Measurements from ENCODE around the gene CCDC74B.
"Not testable (repeated sequence)": the region's sequence is repeated elsewhere in the genome, so short reads cannot be mapped to it uniquely, and the experiment has no call there.

The CCDC74B gene

GRCh38 chr2:130145006-130145414 is at the start of gene CCDC74B:
Gene CCDC74B, minus strand, starts transcription at chr2:130145112. Its CDS starts 116 bp downstream, at chr2:130144996.
- in situ Hi-C loops (cut with HindIII; ENCODE audit: low pct_ligation_motif_present, low pct_unique_long_range_greater_than_20kb, low sequenced_read_pairs) = not testable (repeated sequence)
- DNase-seq = peak; percentile 51

- in situ Hi-C loops (cut with HindIII; ENCODE audit: low pct_ligation_motif_present, low pct_unique_long_range_greater_than_20kb, low sequenced_read_pairs); DNase-seq: not testable (repeated sequence)
Observed at GRCh38 chr2:130193824-130194223, 48.9 kb upstream of the CCDC74B start.

DNA sequence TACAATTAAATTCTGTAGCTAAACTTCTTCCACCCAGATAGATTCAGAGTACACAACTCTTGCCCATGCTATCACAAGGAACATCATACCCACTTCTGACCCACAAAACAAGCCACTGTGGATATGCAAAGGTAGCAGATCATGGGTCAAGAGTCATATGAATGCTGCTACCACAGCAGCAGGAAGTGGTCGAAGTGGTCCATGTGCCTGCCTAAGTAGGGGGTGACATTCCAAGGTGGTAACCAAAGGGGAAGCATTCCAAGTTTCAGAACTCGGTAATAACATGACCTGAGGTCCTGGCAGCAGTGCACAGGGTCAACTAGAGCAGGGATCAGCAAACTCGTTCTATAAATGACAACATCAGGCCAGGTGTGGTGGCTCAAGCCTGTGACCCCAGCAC is 47.5 kb upstream of the CCDC74B start:
- in situ Hi-C loops (cut with HindIII; ENCODE audit: low pct_ligation_motif_present, low pct_unique_long_range_greater_than_20kb, low sequenced_read_pairs) = not testable (repeated sequence)
- peak; percentile 7 for DNase-seq

DNA sequence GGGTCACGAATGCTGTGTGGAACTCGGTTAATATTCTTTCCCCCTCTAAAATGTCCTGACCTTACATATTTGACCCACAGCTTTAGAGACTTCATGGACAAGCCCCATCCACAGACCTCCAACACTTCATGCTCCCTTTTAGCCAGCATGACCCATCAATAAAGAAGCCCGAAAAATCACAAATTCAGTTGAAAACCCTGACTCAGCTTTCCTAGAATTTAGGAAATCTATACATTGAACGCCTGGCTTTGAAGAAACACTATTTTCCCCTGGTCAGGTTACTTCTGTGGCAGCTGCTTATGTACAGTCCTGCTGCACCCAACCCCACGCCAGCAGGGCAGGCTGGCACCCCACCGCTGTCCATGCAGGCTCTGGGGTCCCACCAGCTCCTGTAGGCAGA is 46.4 kb upstream of the CCDC74B start:
- DNase-seq; in situ Hi-C loops (cut with HindIII; ENCODE audit: low pct_ligation_motif_present, low pct_unique_long_range_greater_than_20kb, low sequenced_read_pairs): not testable (repeated sequence)

- DNase-seq = no peak
- in situ Hi-C loops (cut with HindIII; ENCODE audit: low pct_ligation_motif_present, low pct_unique_long_range_greater_than_20kb, low sequenced_read_pairs) = no loop called here
Observed at GRCh38 chr2:130190237-130190636, 45.3 kb upstream of the CCDC74B start.

DNA sequence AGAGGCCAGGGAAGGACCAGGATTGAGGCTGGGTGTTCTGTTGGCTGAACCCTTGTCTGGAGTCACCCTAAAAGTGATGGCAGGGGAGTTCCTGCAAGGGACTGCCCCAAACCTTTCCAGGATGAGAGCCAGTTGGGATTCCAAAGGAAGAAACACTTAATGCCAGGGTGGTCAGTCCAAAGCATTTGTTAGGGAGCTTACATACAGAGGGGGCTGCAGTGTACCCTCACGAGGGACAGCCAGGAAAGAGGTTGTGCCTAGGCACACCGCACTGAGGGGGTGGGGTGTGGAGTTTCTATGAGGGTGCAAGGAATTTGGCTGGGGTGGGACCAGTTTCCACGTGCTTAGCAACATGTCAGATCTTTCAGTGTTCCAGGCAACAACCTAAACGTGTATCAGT is 44.0 kb upstream of the CCDC74B start:
- DNase-seq; in situ Hi-C loops (cut with HindIII; ENCODE audit: low pct_ligation_motif_present, low pct_unique_long_range_greater_than_20kb, low sequenced_read_pairs): not testable (repeated sequence)

DNA sequence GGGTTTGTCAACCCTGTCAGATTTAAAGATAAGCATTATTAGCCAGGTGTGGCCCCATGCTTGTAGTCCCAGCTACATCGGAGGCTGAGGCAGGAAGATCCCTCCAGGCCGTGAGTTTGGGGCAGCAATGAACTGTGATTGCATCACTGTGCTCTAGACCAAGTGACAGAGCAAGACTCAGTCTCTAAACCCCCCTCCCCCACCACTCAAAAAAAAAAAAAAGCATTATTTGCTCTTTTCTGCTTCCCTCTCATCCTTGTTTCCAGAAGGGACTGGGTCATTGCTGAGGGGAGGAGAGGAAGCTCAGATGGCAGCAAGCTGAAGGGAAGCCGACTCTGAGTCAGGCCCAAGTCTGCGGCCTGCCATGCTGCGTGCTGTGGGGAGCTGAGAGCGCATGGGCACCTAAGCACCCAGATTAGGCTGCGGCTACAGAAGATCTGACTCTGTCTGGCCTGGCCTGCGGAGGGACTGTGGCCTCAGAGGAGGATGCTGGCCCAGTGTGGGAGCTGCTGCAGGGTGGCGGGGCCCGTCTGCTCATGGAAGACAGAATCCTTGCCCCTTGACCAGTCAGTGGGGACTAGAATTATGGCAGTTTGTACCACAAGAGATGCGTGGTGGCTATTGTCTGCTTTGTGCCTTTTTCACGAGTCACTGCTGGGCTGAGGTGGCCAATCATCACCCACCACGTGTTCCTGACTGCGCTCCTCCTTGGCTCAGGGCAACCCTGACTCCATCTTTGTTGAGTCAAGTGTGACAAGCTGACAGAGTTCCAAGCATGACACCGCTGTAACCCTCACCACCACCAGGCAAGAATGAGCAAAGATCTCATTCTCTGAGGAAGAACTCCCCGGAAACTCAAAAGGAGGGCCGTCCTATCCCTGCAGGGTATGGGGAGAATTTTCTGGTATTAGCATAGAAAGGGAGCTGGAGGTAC is 43.2 kb upstream of the CCDC74B start:
- DNase-seq; in situ Hi-C loops (cut with HindIII; ENCODE audit: low pct_ligation_motif_present, low pct_unique_long_range_greater_than_20kb, low sequenced_read_pairs): not testable (repeated sequence)

DNA sequence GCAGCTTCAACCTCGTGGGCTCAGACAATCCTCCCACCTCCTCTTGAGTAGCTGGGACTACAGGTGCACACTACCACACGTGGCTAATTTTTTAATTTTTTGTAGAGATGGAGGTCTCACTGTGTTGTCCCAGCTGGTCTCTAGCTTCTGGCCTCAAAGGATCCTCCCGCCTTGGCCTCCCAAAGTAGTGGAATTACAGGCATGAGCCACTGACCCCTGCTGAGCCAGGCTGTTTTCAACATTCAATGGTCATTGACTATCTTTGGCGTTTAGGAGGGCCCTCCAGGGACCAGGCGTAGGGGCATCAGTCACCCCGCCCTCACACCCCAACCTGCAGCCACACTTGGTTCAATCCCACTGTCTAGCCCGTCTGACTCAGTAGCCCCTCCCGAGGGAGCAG is 42.4 kb upstream of the CCDC74B start:
- in situ Hi-C loops (cut with HindIII; ENCODE audit: low pct_ligation_motif_present, low pct_unique_long_range_greater_than_20kb, low sequenced_read_pairs) = no loop called here
- DNase-seq = no peak

DNA sequence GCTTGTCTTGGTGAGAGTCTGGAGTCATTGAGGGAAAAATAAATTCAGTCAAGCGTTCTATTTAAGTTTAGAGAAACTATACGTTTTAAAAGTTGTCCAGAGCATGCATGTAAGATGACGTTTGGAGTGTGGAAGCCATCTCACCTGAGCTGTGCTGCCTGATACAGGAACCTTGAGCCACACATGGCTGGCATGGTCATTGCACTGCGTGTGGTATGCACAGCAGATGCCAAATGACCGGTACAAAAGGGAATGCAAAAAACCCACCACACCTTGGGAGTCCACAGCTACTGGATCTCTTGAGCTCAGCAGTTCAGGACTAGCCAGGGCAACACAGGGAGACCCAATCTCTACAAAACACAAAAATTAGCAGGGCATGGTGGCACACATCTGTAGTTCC is 41.5 kb upstream of the CCDC74B start:
- in situ Hi-C loops (cut with HindIII; ENCODE audit: low pct_ligation_motif_present, low pct_unique_long_range_greater_than_20kb, low sequenced_read_pairs) = no loop called here
- DNase-seq = no peak

DNA sequence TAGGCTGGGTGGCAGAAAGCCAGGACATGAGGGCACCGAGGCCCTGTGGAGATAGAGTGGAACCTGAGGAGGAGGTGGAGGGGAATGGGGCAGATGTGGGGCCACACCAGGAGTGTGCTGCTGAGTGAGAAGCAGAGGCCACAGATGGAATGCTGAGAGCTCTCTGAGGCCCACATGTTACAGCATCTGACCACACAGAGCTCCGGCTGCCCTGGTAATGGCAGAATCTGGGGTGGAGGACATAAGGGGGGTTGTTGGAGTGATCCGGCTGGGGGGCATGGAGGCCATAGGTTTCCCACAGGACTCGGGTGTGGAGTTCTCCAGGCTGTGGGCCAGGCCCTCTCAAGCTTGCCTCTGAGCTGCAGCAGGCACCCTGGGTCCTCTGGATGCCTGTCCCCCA is 41.0 kb upstream of the CCDC74B start:
- no peak for DNase-seq
- in situ Hi-C loops (cut with HindIII; ENCODE audit: low pct_ligation_motif_present, low pct_unique_long_range_greater_than_20kb, low sequenced_read_pairs) = no loop called here

DNA sequence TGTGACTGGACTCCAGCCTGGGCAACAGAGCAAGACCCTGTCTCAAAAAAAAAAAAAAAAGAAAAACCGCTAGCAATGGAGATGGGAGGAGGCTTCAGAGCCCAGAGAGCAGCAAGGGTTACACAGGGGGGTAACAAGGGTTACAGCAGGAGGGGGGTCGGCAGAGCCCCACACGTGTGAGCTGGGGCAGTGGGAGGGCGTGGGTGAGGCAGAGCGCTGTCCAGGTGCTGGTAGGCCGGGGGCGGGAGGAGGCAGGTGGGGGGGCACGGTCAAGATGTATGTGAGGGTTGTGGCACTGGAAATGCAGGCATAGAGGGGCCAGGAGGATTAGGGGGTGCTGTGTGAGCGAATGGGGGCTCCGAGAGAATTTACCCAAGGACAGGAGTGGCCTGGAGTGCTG is 40.5 kb upstream of the CCDC74B start:
- in situ Hi-C loops (cut with HindIII; ENCODE audit: low pct_ligation_motif_present, low pct_unique_long_range_greater_than_20kb, low sequenced_read_pairs) = no loop called here
- no peak for DNase-seq

DNA sequence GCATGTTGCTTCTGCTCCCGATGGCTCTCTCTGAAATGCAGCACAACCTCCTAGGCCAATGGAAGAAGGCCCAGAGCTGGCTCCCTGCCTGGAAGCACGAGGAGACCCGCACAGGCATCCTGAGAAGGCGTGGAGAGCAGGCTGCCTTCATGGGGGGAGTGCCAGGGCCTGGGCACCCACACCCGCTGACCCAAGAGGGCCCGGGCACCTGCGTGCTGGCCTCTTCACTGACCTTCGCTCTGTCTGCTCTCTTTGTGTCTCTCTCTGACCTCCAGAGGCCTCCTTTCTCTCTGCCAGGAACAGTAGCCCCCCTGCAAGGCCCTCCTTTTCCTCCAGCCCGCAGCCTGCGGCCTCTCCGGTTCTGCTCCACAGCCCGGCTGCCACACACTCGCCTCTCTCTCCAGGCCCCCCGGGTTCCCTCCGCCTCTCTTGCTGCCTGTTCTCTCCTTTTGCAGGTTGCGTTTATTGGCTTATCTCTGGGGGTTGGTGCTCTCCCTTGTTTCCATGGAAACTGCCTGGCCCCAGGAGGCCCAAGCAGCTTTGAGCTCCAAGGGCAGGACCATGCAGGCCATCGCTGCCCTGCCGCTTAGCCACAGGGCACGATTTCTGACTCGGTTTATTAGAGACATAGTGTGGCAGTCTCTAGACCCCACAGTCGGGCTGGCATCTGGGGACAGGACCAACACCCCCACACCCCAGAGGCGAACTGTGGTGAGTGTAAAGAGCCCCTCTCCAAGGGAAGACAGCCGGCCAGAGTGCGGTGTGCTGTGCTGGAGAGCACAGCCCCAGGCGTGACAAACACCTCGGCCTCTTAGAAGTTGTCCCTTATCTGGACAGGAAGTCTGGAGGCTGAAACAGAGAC is 38.8 kb upstream of the CCDC74B start:
- in situ Hi-C loops (cut with HindIII; ENCODE audit: low pct_ligation_motif_present, low pct_unique_long_range_greater_than_20kb, low sequenced_read_pairs) = no loop called here
- DNase-seq = no peak

DNA sequence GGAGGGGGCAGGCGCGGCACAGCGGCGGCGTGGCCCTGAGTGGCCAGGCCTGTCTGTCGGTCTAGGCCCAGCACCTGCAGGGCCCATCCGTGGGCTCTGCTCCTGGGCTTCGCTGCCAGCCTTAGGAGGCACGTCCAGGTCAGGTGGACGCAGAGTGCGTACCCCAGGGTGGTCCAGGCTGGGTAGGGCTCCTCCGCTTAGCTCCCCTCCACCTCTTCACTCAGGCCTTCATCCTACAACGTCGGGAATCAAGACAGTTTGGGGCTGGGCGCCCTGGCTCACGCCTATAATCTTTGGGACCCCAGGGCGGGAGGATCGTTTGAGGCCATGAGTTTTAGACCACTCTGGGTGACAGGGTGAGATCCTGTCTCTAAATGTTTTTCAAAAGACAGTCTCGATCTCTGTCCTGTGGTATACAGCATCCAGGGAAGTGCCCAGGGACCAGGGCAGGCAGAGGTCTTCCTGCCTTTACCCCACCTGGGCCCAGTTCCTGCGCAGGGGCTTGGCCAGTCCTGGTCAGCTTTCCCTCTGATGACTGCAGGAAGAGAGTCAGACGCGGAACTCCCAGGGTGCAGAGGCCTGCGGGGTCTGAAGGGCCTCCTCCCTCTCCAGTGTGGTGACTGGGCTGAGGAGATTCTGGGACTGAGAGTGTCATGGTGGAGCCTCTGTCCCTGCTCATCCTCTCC is 38.1 kb upstream of the CCDC74B start:
- in situ Hi-C loops (cut with HindIII; ENCODE audit: low pct_ligation_motif_present, low pct_unique_long_range_greater_than_20kb, low sequenced_read_pairs); DNase-seq: not testable (repeated sequence)

GRCh38 chr2:130181880-130182682 is 37.2 kb upstream of the CCDC74B start, which contains the start of gene MZT2B:
Gene MZT2B, plus strand, starts transcription at chr2:130182262. Its CDS starts 21 bp downstream, at chr2:130182283.
- peak; percentile 84 for DNase-seq
- in situ Hi-C loops (cut with HindIII; ENCODE audit: low pct_ligation_motif_present, low pct_unique_long_range_greater_than_20kb, low sequenced_read_pairs) = not testable (repeated sequence)

DNA sequence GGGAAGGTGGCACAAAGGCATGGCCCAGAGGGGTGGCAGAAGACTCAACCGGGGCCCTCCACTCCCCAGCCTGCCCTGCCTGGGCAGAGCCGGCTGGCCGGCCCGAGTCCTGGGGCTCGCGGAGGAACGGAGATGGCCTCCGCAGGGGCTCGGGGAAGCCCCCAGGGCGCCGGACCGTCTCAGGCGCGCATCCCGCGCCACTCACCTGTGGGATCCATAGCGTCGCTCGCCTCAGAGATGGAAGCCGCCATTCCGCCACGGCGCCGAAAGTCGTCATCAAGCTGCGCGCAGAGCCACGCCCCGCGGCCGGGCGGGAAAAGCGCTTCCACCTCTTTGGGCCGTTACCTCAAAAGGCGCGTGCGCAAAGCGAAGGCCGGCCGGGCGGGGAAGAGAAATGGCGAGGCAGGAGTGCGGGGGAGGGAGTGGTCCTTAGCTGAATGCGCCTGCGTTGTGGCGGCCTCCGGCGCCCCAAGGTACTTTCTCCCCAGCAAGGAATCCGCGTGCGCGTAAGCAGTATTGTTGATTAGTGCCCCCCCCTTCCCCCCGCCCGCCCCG is 36.5 kb upstream of the CCDC74B start, which contains the start of gene SMPD4:
SMPD4 (minus strand) TSS at position 278 of the 555 bp plus-strand sequence. CDS start 5,010 bp downstream, outside the sequence.
- DNase-seq = peak; percentile 98
- in situ Hi-C loops (cut with HindIII; ENCODE audit: low pct_ligation_motif_present, low pct_unique_long_range_greater_than_20kb, low sequenced_read_pairs) = no loop called here

- in situ Hi-C loops (cut with HindIII; ENCODE audit: low pct_ligation_motif_present, low pct_unique_long_range_greater_than_20kb, low sequenced_read_pairs) = not testable (repeated sequence)
- peak; percentile 20 for DNase-seq
Observed at GRCh38 chr2:130180404-130181324, 35.8 kb upstream of the CCDC74B start.
